HG02973 (cell line): ENCODE results near the gene CFAP74.

Source experiments
- ATAC-seq: cut with Tn5 transposase; IDR thresholded peaks from one replicate; pipeline ENCODE4 v1.9.1; 2021; ENCODE audit warnings: moderate library complexity; ENCODE audit not compliant: unreplicated experiment

The CFAP74 gene

GRCh38 chr1:2021550-2021949 is 18.0 kb upstream of the CFAP74 start:
- ATAC-seq, result no peak

GRCh38 chr1:2020310-2020655 is 16.7 kb upstream of the CFAP74 start:
- ATAC-seq, result no peak

- no peak for ATAC-seq
Observed at GRCh38 chr1:2019571-2020309, 16.2 kb upstream of the CFAP74 start.

- ATAC-seq, result no peak
Observed at GRCh38 chr1:2019172-2019543, 15.6 kb upstream of the CFAP74 start, which contains the start of gene GABRD. TSS of gene GABRD (plus strand) at chr1:2019345. CDS start at chr1:2019424, 79 bp downstream.

- ATAC-seq, result no peak
Observed at GRCh38 chr1:2018217-2019171, 14.9 kb upstream of the CFAP74 start.

- no peak for ATAC-seq
Observed at GRCh38 chr1:2016123-2016522, 12.5 kb upstream of the CFAP74 start.

GRCh38 chr1:2014741-2015735 is 11.5 kb upstream of the CFAP74 start:
- ATAC-seq, result no peak

GRCh38 chr1:2014181-2014580 is 10.6 kb upstream of the CFAP74 start:
- ATAC-seq, result no peak

- no peak for ATAC-seq
Observed at GRCh38 chr1:2009101-2010053, 5.8 kb upstream of the CFAP74 start.

GRCh38 chr1:2004856-2005255 is 1.3 kb upstream of the CFAP74 start:
- ATAC-seq, result no peak

GRCh38 chr1:2001773-2002411 is 1.7 kb downstream of the CFAP74 start:
- no peak for ATAC-seq

GRCh38 chr1:2000850-2001249 is 2.7 kb downstream of the CFAP74 start:
- ATAC-seq, result no peak

GRCh38 chr1:2000432-2000831 is 3.2 kb downstream of the CFAP74 start:
- no peak for ATAC-seq

GRCh38 chr1:1997576-1997975 is 6.0 kb downstream of the CFAP74 start:
- ATAC-seq, result no peak

GRCh38 chr1:1996207-1996651 is 7.4 kb downstream of the CFAP74 start:
- no peak for ATAC-seq

- no peak for ATAC-seq
Observed at GRCh38 chr1:1994536-1994935, 9.1 kb downstream of the CFAP74 start.

- ATAC-seq, result no peak
Observed at GRCh38 chr1:1990222-1990621, 13.4 kb downstream of the CFAP74 start.

- ATAC-seq, result no peak
Observed at GRCh38 chr1:1989789-1990188, 13.8 kb downstream of the CFAP74 start.

GRCh38 chr1:1989102-1989542 is 14.5 kb downstream of the CFAP74 start:
- no peak for ATAC-seq
